Measurements from ENCODE around the gene RNLS.
"Not testable (repeated sequence)": the region's sequence is repeated elsewhere in the genome, so short reads cannot be mapped to it uniquely, and the experiment has no call there.

Gene RNLS

DNA sequence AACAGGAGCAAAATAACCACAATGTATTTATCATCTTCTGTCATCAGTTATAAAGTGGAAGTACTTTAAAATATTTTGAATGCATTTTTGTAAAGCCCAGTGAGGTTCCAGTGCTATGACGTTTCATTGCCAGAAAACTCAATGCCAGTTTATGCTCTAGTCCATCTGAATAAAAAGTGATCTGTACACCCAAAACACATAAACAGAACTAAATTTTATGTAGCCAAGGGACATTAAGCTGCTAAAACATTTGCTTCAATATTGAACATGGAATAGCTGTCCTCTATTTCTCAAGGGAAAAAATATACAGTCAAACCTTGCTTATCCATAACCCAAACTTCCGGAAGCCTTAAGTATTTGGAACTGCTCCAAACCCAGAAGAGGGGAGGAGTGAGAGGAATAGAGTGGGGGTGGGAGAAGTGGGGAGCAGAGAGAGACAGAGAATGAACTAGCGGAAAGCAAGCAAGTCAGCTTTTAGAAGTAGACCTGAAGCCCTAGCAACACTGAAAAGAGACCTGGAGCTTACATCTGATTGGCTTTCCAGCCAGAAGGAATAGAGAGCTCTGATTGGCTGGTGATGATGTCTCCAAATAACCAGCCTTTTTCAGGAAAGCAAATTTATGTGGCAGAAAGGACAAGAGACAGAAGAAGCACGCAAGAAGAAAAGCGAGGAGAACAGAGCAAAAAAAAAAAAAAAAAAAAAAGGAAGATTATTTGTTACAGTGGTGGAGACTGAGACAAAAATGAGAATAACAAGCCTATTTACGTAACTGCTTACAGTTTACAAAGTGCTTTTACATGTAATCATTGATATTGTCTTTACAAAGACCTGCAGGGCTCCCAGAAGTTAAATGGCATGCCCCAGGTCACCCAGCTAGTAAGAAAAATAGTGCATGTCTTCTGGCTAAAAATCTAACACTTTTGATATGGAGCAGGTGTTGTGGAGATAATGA is 196.0 kb downstream of the RNLS start:
- DNase-seq (ENCODE audit: low spot score) = no peak

DNA sequence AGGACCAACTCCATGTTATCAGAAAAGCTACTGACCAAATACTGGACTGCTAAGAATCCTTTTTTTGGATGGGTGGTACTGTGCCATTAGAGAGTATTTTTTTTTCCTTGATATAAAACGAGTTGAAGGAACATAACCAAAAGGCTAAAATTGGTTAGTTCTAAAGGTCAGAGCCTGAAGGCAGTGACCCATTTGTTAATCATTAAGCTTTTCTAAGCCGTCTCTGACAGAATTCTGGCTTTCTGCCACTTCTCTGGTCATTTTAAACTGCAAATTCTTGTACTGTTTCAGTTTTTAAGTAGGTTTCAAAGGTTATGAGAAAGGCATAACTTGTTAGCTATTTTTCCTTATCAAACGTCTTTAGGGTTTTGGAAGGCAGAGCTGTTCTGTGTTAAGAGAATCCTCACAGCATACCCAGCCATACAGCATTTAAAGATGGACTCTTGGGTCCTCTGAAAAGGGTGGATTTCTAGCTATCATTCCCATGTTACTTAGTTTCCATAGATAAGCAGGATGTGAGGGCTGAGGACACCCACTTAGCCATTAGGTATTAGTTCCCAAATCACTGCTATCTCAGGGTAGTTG is 196.8 kb downstream of the RNLS start:
- no peak for DNase-seq (ENCODE audit: low spot score)

DNA sequence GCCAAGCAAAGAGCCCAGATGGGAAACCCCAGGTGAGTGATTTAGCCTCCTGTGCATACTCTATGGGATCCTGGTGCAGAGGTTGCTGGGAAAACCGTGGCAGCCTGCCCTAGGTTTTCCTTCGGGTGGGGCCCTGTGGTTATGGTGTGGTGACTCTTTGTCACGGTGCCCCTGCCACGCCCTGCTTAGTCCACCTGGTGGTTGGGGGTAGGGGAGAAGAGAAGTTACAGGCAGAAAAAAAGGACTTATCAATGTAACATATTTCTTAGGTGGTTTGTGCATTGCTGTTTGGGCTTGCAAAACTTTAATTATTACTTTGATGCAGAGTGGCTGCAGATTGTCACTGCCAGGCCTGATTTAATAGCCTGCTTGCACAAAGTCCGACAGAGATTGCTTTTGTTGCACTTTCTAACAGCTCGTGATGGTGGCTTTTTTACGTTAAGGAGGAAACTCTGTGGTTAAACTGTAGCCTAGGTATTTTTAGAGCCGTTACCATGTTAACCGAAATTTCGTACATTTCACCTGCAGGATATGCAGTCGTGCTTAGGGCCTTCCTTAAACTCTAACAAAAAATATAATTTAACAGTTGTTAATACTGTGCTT is 197.4 kb downstream of the RNLS start:
- DNase-seq (ENCODE audit: low spot score) = no peak

DNA sequence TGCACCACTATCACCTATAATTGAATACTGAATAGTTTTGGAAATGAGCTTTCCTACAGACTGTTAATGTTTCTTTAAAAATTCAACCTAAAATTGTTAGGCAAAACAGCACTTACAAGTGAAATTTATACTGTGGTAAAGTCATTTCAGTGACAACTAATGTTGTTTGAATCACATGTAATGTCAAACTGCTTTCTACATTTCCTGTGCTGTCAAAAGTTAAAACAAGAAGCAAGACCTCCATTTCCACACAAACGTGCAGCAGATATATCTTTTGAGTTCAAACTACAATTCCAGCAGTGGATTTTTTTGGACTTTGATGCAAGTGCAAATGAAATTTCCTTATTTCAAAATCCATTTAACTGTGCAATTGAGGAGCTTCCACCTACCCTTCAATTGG is 199.8 kb downstream of the RNLS start:
- no peak for DNase-seq (ENCODE audit: low spot score)

DNA sequence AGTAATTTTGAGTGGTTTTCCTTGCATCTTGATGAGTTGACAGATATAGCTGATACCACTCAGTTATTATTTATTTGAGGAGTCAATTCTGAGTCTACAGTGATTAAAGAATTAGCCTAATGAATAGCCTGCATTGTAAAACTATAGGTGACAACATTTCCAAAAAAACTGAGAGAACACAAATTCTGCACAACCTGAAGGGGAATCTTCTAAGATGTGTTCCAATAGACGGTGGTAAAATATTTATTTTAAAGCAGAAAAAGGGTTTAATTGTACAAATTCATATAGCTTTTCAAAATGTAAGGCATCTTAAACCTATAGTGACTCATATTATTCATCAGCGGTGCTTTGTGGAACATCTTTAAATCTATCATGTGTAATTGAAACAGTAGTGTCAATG is 200.4 kb downstream of the RNLS start:
- no peak for DNase-seq (ENCODE audit: low spot score)

DNA sequence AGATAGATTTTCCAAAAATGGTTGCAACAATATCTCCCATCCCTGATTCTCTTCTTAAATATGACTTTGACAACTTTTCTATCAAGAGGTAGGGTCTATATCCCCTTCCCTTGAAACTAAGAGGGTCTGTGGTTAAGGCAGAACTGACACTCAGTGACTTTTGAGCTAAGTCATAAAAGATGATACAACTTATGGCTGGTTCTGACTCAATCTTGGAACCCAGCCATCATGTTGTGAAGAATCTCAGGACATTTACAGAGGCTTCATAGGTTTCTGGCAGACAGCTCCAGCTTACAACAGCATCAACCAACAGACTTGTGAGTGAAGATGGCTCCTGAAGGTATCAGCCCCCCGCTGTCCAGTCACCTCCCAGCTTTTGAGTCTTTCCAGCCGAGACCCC is 203.5 kb downstream of the RNLS start:
- DNase-seq (ENCODE audit: low spot score) = no peak

DNA sequence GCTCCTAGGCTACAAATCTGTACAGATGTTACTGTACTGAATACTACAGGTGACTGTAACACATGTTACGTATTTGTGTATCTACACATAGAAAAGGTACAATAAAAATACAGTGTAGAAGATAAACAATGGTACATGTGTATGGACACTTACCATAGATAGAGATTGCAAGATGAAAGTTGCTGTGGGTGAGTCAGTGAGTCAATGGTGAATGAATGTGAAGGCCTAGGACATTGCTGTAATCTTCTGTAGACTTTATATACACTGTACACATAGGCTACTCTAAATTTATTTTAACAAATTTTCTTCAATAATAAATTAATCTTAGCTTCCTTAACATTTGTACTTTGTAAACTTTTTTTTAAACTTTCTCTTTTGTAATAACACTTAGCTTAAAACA is 205.6 kb downstream of the RNLS start:
- no peak for DNase-seq (ENCODE audit: low spot score)

DNA sequence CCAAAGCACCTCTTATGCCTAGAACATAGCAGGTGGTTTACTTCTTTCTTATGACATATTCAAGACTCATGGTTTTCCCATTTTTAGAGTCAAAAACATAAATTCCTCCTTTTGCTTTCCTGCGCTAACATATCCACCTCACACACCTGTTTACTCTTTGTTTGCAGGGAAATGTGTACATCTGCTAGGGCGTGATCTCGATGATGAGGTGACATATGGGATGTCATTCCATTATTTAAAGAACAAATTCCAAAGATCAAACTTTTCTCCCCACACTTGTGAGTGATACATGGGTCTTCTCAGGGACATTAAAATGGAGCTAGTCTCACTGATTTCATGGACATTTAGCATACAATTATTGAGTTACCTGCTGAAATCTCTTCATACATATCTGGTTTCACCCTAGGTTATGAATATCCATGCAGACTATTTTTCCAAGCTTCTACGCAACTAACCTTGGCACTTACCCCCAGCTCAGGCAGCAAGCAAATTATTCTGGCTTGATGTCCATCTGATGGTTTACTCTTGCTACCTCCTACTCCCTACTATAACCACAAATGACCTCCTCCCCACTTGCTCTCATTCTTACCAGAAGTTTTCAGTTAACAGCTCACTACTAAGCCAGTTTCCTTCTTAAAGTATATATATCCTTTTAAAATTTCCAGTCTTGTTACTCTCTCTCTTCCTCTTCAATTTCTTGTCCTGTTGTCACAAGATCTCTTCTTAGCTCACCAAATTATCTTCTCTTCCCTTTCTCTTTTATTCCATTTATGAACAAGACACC is 208.5 kb downstream of the RNLS start:
- no peak for DNase-seq (ENCODE audit: low spot score)

DNA sequence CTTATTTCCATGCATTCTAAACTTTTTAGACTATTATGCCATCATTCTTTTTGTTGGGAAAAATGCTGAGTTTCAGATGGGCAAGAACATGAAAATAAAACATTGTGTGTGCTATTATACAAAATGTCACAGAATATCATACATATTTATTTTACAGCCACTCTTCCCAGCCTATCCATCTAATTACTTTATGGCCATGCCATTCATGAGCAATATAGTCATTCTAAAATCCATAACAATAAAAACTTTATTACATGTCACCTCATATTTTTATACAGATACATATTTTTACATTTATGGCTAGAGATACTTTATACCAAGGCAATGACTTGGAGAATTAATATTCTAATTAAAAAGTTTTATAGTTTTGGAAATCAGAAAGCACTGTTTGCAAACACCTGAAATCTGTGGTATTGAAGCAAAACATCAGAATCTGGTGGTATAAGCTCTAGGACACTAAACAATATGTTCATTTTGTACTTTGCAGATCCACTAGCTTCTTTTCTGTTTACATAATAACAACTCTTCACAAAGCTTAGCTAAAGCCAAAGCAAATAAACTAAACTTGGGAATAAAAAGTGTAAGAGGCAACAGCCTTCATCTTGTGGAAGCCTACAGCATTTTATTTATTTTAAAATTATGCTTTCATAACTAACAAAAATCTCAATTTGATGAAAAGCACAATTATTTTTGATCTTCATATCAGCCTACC is 210.1 kb downstream of the RNLS start:
- DNase-seq (ENCODE audit: low spot score) = no peak

DNA sequence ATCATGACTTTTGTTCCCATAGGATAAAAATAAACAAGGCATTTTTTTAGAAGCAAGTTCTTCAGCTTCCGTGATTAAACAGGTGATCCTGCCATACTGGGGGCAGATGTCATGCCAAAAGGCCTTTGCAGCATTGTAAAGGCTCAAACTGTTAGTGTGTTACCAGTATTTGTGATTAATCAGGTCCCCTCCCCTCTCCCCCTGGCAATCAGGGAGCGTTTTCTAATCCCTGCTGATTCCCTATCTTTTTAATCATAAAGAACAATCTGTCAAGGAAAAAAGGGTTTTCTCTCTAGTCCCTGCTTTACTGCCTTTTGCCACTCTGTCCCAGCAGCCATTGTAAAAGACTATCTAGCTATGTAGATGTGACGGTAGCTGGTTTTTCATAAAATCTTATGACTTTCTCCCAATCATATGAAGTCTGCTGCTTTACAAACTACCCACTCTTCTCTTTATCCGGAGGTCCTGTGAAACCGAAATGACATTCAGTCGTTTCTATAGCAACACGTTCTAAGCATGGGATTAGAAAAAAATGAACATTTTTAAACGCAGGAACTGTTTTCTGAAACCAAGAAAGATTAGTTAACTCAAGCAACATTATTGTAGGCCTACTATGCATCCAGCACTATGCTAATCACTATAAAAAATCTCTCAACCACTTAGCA is 210.9 kb downstream of the RNLS start:
- no peak for DNase-seq (ENCODE audit: low spot score)

DNA sequence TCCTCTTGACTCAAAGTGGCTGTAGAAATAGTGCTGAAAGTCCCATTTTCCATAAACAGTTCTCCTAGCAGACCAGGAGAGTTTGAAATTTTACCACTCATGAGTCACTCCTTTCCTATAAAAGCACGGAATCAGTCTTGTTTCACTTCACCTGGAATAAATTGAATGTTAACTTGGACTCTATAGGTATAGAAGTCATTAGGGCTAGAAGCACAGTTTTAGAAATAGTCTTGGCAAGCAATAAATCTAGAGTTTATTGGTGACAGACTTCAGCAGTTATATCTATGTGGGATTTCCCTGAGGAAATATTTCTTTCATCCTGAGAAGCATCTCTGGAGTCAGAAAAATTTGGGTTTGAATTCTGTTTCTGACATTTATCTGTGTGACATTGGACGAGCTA is 212.4 kb downstream of the RNLS start:
- DNase-seq (ENCODE audit: low spot score) = no peak

DNA sequence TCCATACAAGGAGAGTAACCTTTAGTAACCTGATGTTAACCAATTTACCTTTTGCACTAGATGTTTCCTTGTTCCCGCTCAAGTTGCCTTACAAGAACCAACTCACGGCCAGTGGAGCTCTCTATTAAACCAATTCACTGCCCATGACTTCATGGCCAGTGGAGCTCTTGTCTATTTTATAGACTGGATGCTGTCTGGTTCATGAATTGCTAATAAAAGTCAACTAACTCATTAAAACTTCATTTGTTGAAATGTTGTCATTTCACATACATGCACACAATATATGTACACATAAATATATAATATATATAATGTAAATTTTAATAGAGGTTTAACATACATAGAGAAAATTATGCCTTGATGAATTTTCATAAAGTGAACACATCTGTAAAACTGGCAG is 216.3 kb downstream of the RNLS start:
- DNase-seq (ENCODE audit: low spot score) = no peak

DNA sequence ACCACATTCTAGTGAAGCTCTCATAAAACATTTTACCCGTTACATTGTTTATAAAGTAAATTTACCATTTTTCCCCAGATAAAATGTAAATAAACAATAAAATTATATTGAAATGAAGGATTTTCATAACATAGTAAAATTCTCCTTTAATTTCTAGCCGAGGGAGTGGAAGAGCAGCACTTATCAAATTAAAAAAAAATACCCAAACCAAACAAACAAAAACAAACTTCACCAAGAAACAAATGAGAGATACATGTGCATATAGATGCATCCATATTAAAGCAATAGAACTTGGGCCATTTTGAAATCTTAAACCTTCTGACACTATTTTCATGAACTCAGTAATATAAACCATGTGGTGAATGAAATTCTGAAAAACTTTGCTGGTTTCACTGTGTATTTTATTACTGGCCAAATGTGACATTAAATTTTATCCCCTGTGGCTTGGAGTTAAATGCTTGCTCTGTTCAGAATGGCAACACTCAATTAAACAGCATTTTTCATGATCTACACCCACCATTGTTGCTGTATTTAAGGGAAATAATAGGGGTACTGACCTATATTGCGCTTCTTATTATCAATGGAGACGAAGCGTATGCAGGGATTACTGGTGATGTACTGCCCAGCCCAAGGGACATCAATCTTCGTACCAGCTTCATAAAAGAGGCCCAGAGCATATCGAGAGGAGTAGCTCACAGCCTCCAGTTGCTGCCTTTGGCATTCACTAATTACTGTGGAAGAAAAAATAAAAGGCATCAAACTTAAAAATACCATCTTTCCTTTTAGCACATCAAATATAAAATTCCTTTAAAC is 220.9 kb downstream of the RNLS start:
- no peak for DNase-seq (ENCODE audit: low spot score)

DNA sequence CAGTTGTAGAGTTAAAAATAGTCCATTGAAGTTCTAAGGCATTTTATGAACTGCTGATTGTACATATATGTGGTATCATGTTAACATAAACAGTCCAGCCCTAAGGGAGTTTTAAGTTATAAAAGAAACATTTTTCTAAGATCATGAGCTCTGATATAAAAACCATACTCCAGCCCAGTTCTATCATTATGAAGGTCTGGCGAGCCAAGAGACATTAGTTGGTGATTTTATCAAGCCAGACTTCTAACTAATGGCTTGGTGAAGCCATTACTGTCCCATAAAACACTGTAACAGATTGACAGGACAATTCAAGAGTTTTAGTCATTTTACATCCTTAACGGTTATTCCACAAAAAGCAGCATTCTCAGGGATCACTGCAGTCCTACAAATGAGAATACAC is 221.6 kb downstream of the RNLS start:
- no peak for DNase-seq (ENCODE audit: low spot score)

DNA sequence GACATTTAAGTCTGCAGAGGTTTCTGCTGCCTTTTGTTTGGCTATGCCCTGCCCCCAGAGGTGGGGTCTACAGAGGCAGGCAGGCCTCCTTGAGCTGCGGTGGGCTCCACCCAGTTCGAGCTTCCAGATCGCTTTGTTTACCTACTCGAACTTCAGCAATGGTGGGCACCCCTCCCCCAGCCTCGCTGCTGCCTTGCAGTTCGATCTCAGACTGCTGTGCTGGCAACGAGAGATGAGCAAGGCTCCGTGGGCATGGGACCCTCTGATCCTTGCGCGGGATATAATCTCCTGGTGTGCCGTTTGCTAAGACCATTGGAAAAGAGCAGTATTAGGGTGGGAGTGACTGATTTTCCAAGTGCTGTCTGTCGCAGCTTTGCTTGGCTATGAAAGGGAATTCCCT is 227.4 kb downstream of the RNLS start:
- not testable (repeated sequence) for DNase-seq (ENCODE audit: low spot score)

DNA sequence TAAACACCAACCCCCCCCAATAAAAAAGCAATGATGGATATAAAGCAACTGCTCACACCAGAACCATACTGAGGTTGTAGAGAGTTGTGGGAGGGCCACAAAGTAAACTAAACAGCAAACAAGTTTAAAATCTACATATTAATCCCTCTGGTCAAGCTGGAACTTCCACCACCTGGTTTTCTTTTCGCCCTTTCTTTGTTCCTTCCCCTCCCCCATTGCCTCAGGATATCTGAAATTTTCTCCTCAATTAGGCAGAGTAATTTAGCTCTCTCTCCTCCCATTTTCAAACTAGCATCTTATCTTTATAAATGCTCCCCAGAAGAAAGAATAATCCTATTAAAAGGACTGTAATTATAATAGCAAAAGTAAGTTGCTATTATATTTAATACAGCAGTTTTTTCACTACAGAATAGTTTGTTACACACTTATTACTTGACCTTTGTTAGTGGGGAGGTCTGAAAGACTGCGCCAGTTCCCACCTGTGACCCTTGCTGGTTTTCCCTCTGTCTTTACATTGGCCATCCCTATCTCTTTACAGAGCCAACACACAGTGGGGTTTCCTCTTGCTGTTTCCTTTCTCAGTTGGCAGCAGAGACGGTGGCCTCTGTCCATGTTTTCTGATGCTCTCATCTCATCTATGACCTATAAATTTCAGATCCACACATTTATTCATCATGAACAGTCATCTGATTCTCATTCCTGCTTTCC is 235.4 kb downstream of the RNLS start:
- no peak for DNase-seq (ENCODE audit: low spot score)

DNA sequence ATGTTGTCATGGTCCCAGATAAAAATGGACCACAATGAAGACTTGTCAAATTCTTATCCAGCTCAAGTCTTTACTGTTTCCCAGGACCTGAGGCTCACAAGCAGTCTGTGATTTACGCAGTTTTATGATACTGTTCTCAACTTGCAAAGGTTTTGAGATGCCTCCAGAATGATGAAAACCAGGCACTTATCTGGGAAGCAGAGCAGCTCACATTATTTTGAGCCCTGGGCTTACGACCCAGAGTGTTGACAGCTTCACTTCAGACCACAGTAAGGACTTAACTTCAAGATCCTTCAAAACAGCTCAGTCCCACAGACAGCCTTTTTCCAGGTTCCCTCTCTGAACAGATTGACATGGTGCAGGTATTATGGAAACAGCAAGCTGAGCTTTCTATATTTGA is 236.1 kb downstream of the RNLS start:
- DNase-seq (ENCODE audit: low spot score) = no peak

DNA sequence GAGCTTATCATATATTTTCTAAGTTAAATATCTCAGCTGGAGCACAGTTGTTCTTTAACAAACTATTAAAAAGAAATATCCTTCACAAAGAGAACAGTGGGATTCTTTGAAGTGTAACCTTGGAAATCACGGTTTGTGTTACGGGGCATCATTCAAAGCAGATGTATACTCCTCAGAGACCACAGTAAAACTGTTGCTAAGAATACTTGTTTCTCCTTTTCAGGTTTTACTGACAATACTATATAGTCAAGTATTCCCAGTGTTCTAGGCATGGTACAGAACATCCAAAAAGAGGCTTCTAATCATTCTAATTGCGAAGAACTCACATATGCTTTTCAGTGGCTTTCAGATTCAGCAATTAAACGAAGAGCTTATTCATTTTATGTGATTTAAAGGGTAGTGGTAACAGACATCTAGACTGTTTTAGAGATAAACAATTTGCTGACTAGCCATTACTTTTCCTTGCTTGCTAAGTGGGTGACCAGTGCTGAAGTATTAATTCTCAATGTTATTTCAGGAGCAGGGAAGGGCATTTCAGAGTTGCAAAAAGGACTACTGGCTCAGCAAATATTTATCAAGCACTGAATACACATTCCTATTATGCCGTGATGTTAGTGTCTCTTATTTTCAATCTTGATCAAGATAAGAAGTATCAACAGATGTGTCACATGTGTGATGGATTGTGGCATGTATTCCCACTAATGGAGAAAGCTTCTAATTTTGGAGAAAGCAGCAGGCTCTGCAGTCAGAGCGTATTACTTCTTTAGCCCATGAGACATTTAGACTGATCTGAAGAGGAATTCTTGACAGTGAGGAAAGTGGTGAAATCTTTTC is 236.8 kb downstream of the RNLS start:
- DNase-seq (ENCODE audit: low spot score) = no peak

Measured in hematopoietic multipotent progenitor cell treated with erythropoietin and hydrocortisone succinate and interleukin-3 and kit ligand, for 15 days (in vitro differentiated cells).